GM18870 (cell line): ENCODE measurements around the gene PPM1L.

Experiments
- ATAC-seq: cut with Tn5 transposase; IDR thresholded peaks from one replicate; pipeline ENCODE4 v1.9.1; 2021; ENCODE audit warnings: moderate library complexity; ENCODE audit not compliant: unreplicated experiment

The PPM1L gene

DNA sequence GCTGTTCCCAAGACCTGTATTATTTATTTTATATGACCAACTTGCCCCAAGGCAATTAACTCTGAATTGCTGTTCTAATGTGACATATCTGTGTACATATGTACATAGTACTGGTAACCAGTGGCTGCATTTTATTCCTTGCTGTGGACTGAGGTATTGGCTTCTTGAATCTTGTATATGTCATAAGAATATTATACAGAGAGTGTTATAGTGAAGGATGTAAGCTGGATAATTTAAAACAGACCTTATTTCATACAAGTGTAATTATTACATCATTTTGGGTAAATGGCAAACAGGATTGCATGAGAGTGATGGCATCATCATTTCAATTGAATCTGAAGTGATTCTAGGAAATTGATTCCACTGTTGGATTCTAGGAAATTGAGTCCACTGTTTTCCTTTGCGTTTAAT is 316.2 kb downstream of the PPM1L start:
- no peak for ATAC-seq

DNA sequence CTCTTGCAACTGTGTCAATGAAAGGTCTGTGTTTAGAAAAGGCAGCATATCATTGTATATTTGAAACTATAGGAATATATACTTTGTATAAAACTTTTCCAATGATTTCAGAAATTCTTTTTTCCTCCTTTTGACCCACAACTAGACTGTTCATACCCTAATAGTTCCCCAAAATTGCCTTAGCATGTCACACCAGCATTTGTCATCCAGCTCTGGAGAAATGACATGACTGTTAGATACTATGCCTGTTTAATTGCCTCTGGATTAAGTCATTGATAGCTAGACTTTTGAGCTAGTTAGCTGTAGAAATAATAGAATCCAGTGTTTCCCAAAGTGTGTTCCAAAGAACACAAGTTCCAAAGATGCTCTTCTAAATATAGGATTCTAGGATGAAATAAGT is 316.7 kb downstream of the PPM1L start:
- ATAC-seq: no peak

DNA sequence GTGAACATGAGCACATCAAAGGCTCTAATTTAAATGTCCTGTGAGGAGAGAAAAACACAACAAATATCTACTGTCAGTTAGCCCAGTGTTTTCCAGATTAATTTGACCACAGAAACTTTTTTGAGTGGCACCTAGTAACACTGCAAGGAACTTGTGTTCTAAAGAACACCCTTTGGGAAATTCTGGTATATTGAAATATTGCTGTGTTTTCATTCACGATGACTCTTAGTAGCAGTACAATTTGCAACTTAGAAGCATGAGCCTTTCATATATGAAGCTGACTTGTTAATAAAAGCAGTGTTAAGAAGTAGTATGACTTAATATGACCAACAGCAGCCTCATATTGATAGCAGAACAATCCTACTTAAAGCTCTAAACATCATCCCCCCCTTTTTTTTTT is 317.1 kb downstream of the PPM1L start:
- ATAC-seq: no peak

- peak; percentile 97 for ATAC-seq
These were observed 325.6 kb downstream of the PPM1L start for GRCh38 chr3:161081633-161082032.

- peak; percentile 26 for ATAC-seq
These were observed 326.0 kb downstream of the PPM1L start for GRCh38 chr3:161082063-161082462.

- no peak for ATAC-seq
These were observed 327.1 kb downstream of the PPM1L start for GRCh38 chr3:161083131-161083530.

DNA sequence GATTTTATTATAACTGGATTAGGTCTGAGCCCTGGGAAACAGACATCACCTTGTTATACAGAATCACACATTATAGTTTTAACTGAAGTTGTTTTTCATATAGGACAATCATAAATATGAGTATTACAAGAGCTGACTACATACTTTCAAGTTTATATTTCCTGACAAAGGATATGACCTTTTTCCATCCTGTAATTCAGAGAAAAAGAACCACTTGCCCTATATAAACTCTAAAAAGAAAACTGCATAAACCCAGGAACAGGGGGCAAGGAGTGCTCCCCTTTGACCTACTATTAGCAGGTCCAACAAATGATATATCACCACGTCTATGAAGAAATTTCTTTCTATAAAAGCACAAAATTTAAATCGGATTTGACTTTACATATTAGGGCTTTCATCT is 328.2 kb downstream of the PPM1L start:
- no peak for ATAC-seq

GRCh38 chr3:161093895-161094294 is 337.9 kb downstream of the PPM1L start:
- no peak for ATAC-seq

DNA sequence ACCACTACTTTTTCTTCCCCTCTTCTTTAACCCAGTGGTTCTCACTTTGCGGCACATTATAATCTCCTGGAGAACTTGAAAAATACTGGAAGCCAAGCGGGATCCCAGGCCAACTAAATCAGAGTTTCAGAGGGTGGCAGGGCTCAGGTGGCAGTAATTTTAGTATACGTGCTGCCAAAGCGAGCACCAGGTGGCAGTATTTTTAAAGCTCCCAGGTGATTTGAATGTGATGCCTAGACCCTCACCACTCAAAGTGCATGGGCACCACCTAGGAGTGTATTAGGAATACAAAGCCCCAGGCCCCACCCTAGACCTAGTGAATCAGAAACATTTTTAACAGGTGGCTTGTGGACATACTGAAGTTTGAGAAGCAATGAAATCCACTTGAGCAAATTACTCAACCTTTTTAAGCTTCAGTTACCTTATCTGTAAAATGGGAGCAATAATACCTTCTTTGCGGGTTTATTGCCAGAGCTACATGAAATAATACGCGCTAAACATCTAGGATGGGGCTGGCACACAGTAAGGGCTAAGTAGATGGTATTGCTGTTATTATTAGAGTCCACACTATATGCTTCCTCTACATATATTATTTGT is 340.8 kb downstream of the PPM1L start:
- ATAC-seq: no peak

- ATAC-seq: no peak
These were observed 345.0 kb downstream of the PPM1L start for GRCh38 chr3:161100994-161101393.

DNA sequence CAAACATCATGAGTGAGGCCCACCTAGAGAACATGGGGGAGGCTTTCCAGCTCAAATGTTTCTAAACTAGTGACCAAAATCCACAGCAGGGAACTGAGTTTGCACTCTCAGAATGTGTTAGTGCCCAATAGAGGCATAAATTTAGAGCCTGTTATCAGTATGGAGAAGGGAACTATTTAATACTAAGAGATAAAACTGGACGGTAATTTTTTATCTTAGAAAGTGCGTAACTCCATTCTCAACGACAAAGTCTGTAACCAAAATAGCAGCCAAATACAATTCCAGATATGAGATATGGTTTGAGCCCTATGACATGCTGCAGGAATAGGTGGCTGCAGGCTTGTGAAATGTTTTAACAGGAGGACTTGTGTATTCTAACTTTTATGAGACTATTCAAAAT is 345.6 kb downstream of the PPM1L start:
- no peak for ATAC-seq

- no peak for ATAC-seq
These were observed 347.9 kb downstream of the PPM1L start for GRCh38 chr3:161103776-161104385.

DNA sequence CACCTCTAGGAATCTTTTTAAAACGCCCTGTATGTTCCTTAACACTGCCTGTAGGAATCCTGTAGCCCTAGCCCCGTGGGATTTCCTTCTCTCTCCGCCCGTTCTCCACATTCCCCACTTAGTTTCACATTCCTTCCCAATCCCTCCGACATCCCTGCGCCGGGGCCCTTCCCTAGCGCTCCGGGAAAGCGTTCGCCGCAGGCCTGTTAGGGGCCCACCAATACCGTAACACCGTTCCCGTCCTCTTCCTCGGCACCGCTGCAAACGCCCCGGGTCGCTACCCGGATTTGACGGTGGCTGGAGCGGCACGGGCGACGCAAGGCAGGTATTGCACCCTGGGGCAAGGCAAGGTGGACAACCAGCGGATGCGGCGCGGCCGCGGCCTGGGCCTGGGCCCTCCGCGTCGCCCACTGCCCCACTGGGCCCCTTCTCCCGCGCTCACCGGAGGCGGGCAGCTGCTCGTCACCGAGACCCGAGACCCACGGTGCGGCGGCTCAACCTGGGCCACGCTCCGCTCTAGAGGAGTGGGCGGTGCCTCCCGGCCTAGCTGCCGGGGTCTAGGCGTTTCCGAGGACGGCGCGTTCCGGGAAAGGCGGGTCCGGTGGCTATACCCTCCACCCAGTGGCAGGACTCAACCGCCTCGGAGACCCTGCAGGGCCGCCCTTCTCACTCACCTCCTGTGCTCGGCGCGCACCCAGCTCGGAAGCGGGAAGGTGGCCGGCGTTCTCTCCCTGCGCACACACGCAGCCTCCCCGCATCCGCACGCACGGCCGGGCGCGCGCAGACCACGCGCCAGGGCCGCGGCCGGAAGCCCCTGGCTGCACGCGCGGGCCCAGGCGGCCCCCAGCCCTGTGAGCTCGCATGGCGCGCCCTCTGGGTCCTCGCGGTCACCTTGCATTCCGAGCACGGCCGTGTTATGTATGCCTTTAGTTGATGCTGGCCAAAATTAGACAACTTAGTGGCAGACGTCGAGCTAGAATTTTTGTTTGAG is 348.8 kb downstream of the PPM1L start, which contains the start of gene B3GALNT1:
Gene B3GALNT1, minus strand, starts transcription at position 789 of the 991 bp plus-strand sequence. CDS start 18,595 bp downstream, outside the sequence.
- ATAC-seq: peak; percentile 76

- no peak for ATAC-seq
These were observed 351.3 kb downstream of the PPM1L start for GRCh38 chr3:161107311-161107710.

GRCh38 chr3:161108840-161109239 is 352.8 kb downstream of the PPM1L start:
- no peak for ATAC-seq

- no peak for ATAC-seq
These were observed 361.6 kb downstream of the PPM1L start for GRCh38 chr3:161117646-161118045.

GRCh38 chr3:161126495-161126894 is 370.5 kb downstream of the PPM1L start:
- no peak for ATAC-seq
